Measurements from ENCODE around the gene MRPL36.
"Not testable (repeated sequence)": the region's sequence is repeated elsewhere in the genome, so short reads cannot be mapped to it uniquely, and the experiment has no call there.

The MRPL36 gene

DNA sequence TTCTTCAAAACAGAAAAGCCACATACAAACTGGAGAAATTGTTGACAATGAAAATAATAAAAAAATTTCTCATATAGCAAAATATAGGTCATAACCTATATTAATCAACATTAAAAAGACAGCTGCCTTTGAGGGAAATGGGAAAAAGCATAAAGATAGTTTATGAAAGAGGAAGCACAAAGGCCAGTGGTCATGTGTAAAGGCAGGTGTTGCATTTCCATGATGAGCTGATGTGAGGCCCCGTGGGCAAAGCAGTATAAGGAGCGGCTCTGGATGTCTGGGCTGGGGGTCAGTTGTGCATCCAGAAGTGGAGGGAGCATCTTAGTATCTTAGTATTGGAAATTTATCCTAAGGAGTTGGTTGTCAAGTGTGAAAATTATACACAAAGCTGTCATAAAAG is 19.8 kb upstream of the MRPL36 start:
- H3K9me3 ChIP-seq (replicated peaks; ENCODE audit: low read length) = no peaks in the 10 kb centered on the region
- no peaks in the 10 kb centered on the region for H3K4me1 ChIP-seq (ENCODE audit: control insufficient read depth, insufficient read depth, low read length)
- no peak overlapping the region for H3K9ac ChIP-seq (ENCODE audit: low read depth, low read length)
- H3K4me3 ChIP-seq (ENCODE audit: low read length) = no peak overlapping the region
- no peaks in the 10 kb centered on the region for H3K27me3 ChIP-seq (ENCODE audit: control insufficient read depth, insufficient read depth, low read length)
- peaks cover 63% of the 10 kb centered on the region for H3K36me3 ChIP-seq (ENCODE audit: insufficient read depth, low read length)
- no peak overlapping the region for H3K4me2 ChIP-seq (ENCODE audit: low read length)

DNA sequence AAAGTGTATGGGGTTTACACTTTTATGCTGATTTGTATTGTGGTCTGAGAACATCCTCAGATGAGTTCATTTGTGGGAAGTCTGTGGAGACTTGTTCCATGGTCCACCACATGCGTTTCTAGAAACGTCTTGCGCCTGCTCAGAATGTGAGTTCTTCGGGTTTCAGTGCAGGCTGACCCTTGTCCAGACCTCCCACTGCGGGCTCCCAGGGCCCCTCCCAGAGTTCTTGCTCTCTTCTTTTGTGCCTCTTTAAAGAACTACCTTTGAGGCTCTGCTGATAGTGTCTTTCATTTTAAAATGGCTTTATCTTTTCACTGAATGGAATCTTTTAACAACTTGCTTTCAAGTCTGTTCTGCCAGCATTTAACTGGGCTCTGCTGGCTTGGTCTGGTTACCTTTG is 19.1 kb upstream of the MRPL36 start:
- H3K4me3 ChIP-seq (ENCODE audit: low read length) = no peak overlapping the region
- H3K36me3 ChIP-seq (ENCODE audit: insufficient read depth, low read length) = peaks cover 67% of the 10 kb centered on the region
- no peaks in the 10 kb centered on the region for H3K27me3 ChIP-seq (ENCODE audit: control insufficient read depth, insufficient read depth, low read length)
- no peak overlapping the region for H3K4me2 ChIP-seq (ENCODE audit: low read length)
- H3K4me1 ChIP-seq (ENCODE audit: control insufficient read depth, insufficient read depth, low read length) = no peaks in the 10 kb centered on the region
- H3K9me3 ChIP-seq (replicated peaks; ENCODE audit: low read length) = no peaks in the 10 kb centered on the region
- no peak overlapping the region for H3K9ac ChIP-seq (ENCODE audit: low read depth, low read length)

DNA sequence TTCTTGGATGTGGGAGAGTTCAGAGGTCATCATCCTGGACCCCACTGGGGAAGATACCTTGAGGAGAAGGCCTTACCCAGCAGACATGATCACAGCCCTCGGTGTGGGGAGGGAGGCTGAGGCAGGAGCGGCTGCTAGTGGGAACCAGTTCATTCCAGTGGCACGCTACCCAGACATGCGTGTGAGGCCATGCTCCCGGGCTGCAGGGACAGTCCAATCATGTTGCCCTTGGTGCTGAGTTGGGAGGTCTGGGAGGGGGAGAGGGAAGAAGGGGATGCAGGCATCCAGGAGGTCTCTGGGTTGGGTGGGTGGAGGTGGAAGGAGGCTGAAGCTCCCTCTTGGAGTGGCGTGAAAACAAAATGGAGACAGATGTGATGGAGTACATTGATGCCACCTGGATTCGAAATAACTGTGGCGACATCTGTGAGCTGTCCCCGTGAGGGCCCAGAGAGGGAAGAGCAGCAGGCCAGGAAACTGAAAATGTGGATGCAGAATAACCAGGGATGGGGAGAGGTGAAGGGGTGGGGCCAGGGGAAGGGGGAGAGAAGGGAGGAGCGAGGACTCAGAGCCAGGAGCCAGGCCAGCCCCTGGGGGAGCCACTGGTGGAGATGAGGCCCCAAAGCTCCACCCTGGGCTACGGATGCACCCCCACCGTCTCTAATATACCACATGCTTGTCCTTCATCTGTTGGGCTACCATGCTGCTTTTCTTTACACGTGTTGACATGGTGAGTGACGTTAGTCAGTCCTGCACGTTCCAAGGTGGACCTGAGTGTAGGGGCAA is 17.8 kb upstream of the MRPL36 start:
- Histone ChIP-seq H3K9ac (ENCODE audit: low read depth, low read length) (no peak overlapping the region), H3K4me2 (ENCODE audit: low read length) (no peak overlapping the region), H3K36me3 (ENCODE audit: insufficient read depth, low read length) (peaks cover 74% of the 10 kb centered on the region), H3K27me3 (ENCODE audit: control insufficient read depth, insufficient read depth, low read length) (no peaks in the 10 kb centered on the region), H3K9me3 (replicated peaks; ENCODE audit: low read length) (no peaks in the 10 kb centered on the region), H3K4me3 (ENCODE audit: low read length) (no peak overlapping the region), H3K4me1 (ENCODE audit: control insufficient read depth, insufficient read depth, low read length) (no peaks in the 10 kb centered on the region)

DNA sequence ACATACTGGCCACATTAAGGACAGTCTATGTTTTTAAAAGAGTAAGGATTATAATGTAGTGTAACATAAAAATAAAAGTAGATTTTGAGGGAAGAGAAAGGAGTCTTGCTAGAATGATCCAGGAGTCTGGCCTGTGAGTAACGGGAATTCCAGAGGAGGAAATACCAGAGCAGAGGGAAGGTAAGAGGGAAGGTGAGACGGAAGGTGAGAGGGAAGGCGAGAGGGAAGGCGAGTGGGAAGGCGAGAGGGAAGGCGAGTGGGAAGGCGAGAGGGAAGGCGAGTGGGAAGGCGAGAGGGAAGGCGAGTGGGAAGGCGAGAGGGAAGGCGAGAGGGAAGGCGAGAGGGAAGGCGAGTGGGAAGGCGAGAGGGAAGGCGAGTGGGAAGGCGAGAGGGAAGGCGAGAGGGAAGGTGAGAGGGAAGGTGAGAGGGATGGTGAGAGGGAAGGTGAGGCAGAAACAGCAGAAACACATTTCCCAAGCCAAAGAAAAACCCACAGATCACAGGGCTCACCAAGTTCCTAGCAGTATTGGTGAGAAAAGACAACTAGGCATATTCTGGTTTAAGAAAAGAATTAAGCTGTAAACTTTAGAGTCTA is 17.0 kb upstream of the MRPL36 start:
- H3K4me1 ChIP-seq (ENCODE audit: control insufficient read depth, insufficient read depth, low read length); H3K27me3 ChIP-seq (ENCODE audit: control insufficient read depth, insufficient read depth, low read length): not testable (repeated sequence)
- H3K36me3 ChIP-seq (ENCODE audit: insufficient read depth, low read length) = peaks cover 74% of the 10 kb centered on the region

DNA sequence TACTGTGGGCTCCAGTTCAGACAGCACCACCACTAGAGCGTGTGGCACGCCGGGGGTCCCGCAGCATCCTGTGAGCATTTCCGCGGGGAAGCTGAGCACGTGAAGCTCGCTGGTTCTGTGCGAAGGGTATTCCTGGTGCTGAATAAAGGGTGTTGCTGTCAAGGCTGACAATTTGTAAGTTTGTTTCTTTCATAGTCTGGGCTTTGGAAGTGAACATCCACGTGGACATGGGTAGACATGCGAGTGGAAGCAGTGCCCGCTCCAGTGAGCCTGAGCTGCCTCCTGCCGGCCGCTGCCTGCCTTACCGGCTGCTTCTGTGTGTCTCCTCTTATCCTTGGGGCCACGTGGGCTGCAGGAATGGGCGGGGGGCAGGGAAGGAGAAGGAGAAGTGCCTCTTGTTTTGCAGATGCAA is 16.2 kb upstream of the MRPL36 start:
- H3K4me2 ChIP-seq (ENCODE audit: low read length) = no peak overlapping the region
- H3K27me3 ChIP-seq (ENCODE audit: control insufficient read depth, insufficient read depth, low read length) = no peaks in the 10 kb centered on the region
- no peak overlapping the region for H3K9ac ChIP-seq (ENCODE audit: low read depth, low read length)
- no peaks in the 10 kb centered on the region for H3K9me3 ChIP-seq (replicated peaks; ENCODE audit: low read length)
- H3K4me1 ChIP-seq (ENCODE audit: control insufficient read depth, insufficient read depth, low read length) = no peaks in the 10 kb centered on the region
- H3K4me3 ChIP-seq (ENCODE audit: low read length) = no peak overlapping the region
- H3K36me3 ChIP-seq (ENCODE audit: insufficient read depth, low read length) = peaks cover 73% of the 10 kb centered on the region

More for the DNA sequence above, 17.0 kb upstream of the MRPL36 start:
- H3K4me3 ChIP-seq (ENCODE audit: low read length); H3K9ac ChIP-seq (ENCODE audit: low read depth, low read length); H3K4me2 ChIP-seq (ENCODE audit: low read length); H3K9me3 ChIP-seq (replicated peaks; ENCODE audit: low read length): not testable (repeated sequence)

DNA sequence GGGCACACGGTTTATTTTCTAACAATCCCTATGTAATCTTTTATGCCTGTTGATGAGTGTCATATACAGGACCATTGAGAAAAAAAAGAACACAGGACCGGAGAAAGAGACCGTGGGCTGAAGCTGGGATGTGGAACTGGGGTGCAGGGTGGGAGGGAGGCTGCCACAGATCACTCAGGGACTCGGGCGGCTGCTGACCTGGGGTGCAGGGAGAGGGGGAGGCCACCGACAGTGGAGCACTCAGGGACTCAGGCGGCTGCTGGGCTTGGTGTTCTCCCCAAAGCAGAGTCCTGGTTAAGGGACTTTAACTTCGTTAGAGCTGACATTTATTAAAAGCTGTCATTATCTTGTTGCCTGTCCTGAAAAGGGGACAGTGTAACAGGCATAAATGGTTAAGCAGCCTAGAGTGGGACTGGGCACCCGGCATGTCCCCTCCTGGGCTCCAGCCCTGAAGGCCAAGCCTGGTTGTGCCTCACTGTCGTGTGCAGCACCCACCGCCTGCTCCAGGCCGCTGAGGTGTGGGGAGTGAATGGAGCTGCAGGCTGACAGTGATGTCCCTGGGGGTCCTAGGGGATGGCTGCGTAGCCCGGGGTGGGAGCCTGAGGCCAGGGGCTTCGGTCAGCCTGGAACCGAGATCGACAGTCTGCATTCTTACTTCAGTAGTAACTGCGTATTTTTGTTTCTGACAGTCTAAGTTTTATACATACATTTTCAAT is 15.6 kb upstream of the MRPL36 start:
- Histone ChIP-seq H3K27me3 (ENCODE audit: control insufficient read depth, insufficient read depth, low read length) (no peaks in the 10 kb centered on the region), H3K9ac (ENCODE audit: low read depth, low read length) (no peak overlapping the region), H3K9me3 (replicated peaks; ENCODE audit: low read length) (no peaks in the 10 kb centered on the region), H3K4me3 (ENCODE audit: low read length) (no peak overlapping the region), H3K4me2 (ENCODE audit: low read length) (no peak overlapping the region), H3K4me1 (ENCODE audit: control insufficient read depth, insufficient read depth, low read length) (no peaks in the 10 kb centered on the region), H3K36me3 (ENCODE audit: insufficient read depth, low read length) (peaks cover 68% of the 10 kb centered on the region)

DNA sequence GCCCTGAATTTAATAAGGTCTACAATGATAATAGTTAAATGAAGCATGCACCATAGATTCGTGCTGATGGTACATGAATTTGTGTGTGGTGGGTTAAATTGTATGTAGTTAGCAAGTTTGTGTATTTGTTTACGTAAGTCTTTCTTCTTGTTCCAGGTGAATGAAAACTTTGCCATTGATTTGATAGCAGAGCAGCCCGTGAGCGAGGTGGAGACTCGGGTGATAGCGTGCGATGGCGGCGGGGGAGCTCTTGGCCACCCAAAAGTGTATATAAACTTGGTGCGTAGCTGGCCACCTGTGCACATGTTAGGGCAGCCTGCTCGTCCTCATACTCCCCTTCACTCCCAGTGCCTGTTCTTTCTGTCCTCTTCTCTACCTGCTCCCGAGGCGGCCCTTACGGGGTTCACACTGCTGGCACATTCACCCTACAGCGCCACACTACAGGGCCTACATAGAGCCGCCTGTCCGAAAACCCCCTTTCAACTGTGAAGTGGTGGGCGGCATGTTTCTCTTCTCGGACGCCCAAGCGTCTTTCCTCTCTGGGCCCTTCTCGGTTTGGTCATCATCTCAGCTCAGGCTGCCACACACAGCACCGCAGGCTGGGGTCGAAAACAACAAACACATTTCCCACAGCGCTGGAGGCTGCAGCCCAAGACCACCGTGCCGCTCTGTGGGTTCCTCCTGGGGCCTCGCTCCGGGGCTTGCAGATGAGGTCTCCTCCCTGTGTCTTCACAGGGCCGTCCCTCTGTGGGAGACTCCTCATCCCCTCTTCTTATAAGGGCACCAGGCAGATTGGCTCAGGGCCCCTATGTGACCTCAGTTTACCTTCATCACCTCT is 14.8 kb upstream of the MRPL36 start:
- Histone ChIP-seq H3K27me3 (ENCODE audit: control insufficient read depth, insufficient read depth, low read length) (no peaks in the 10 kb centered on the region), H3K9me3 (replicated peaks; ENCODE audit: low read length) (no peaks in the 10 kb centered on the region), H3K9ac (ENCODE audit: low read depth, low read length) (no peak overlapping the region), H3K4me2 (ENCODE audit: low read length) (no peak overlapping the region), H3K4me3 (ENCODE audit: low read length) (no peak overlapping the region), H3K4me1 (ENCODE audit: control insufficient read depth, insufficient read depth, low read length) (no peaks in the 10 kb centered on the region), H3K36me3 (ENCODE audit: insufficient read depth, low read length) (peaks cover 74% of the 10 kb centered on the region)

DNA sequence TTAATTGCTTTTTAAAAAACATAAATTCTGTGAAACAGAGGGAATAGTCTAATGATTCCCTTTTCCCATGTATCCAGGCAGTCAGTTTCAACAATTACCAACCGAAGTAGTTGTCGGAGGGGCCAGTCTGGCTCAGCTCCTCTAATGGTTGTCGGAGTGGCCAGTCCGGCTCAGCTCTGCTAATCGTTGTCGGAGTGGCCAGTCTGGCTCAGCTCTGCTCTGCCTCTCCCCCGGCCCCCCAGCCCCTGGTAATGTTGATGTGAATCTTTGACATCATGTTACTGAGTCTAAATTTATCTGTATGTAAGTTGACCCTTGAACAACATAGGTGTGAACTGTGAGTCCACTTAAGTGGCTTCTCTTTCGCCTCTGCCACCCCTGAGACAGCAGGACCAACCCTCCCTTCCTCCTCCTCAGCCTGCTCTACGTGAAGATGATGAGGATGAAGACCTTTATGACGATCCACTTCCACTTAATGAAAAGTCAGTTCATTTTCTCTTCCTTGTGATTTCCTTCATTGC is 11.0 kb upstream of the MRPL36 start:
- no peaks in the 10 kb centered on the region for H3K4me1 ChIP-seq (ENCODE audit: control insufficient read depth, insufficient read depth, low read length)
- peaks cover 74% of the 10 kb centered on the region for H3K36me3 ChIP-seq (ENCODE audit: insufficient read depth, low read length)
- H3K27me3 ChIP-seq (ENCODE audit: control insufficient read depth, insufficient read depth, low read length) = no peaks in the 10 kb centered on the region
- H3K9me3 ChIP-seq (replicated peaks; ENCODE audit: low read length) = no peaks in the 10 kb centered on the region
- no peak overlapping the region for H3K4me2 ChIP-seq (ENCODE audit: low read length)
- no peak overlapping the region for H3K4me3 ChIP-seq (ENCODE audit: low read length)
- H3K9ac ChIP-seq (ENCODE audit: low read depth, low read length) = no peak overlapping the region

DNA sequence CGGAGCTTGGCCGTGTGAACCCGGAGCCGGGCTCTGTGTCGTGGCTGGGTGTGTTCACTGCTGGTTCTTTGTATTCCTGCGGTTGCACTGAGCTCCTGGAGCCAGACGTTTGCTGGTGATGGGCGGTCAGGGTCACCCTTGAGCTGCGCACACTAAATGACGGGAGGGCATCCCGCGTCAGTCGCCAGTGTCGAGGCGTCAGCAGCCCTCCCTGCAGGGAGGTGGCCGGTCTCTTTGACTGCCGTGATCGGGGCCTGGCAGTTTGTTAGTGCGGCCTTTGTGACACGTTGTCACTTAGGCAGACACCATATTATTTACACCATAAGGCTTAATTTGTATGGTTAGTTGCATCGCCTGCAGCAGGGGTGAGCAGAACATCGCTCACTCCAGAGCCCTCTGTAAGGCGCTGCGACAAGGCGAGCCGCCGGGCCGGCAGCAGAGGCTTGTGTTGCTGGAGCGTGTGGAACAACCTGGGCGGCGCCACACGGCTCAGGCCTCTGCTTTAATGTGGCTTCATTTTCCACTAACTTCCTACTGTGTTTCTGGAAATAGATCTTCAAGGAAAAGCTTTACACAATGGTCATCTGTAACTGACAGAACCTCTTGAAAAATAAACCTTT is 9.9 kb upstream of the MRPL36 start:
- Histone ChIP-seq H3K9me3 (replicated peaks; ENCODE audit: low read length) (no peaks in the 10 kb centered on the region), H3K4me1 (ENCODE audit: control insufficient read depth, insufficient read depth, low read length) (no peaks in the 10 kb centered on the region), H3K27me3 (ENCODE audit: control insufficient read depth, insufficient read depth, low read length) (no peaks in the 10 kb centered on the region), H3K4me3 (ENCODE audit: low read length) (no peak overlapping the region), H3K36me3 (ENCODE audit: insufficient read depth, low read length) (peaks cover 76% of the 10 kb centered on the region), H3K4me2 (ENCODE audit: low read length) (no peak overlapping the region), H3K9ac (ENCODE audit: low read depth, low read length) (no peak overlapping the region)

DNA sequence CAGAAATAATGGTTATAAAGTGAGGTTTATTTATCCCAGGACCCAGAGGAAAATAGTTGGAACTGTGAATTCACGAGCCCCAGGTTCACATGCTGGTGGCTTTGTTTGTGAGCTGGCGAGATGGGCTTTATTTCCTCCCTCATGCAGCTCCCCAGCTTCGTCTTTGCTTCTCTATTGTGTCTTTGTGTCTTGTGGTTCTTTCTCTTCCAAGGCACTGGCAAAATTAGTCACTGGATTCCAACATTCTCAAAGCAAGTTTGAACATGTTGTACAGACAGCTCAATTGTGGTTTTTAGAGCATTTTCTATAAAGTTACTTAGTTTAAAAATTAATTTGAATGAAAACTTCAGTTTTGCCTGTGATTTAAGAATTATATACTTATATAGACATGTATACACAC is 8.8 kb upstream of the MRPL36 start:
- Histone ChIP-seq H3K4me3 (ENCODE audit: low read length) (no peak overlapping the region), H3K4me2 (ENCODE audit: low read length) (no peak overlapping the region), H3K9ac (ENCODE audit: low read depth, low read length) (no peak overlapping the region), H3K9me3 (replicated peaks; ENCODE audit: low read length) (no peaks in the 10 kb centered on the region), H3K36me3 (ENCODE audit: insufficient read depth, low read length) (peaks cover 76% of the 10 kb centered on the region), H3K27me3 (ENCODE audit: control insufficient read depth, insufficient read depth, low read length) (no peaks in the 10 kb centered on the region), H3K4me1 (ENCODE audit: control insufficient read depth, insufficient read depth, low read length) (no peaks in the 10 kb centered on the region)

All from skeletal muscle satellite cell (primary cell).